IMR-90 (cell line): Measurements from ENCODE around the gene THUMPD2. TPM values are rescaled to one million over a fixed set of nuclear protein-coding genes. Genes with fewer than 3 reads are reported as not detected.

Source experiments
- ATAC-seq: fragments of 200-7000 bp; cut with Tn5 transposase; 2 replicates; pipeline ENCODE4 v1.9.1; 2020; ENCODE audit warnings: low read depth, mild to moderate bottlenecking, moderate library complexity
- BruUV-seq: library from RNA; stranded (reverse); fragments of 400-500 nt; replicated peaks from 2 replicates; lab custom pipeline; 2021; lab: Mats Ljungman, UMichigan
- CTCF ChIA-PET: fragments of 300-600 bp; formaldehyde crosslinking; extraction: SDS; loops from one replicate; lab custom pipeline; 2021; ENCODE audit warnings: antibody characterized with exemption; lab: Yijun Ruan, JAX
- POLR2A ChIA-PET: fragments of 300-600 bp; sonication (Branson Sonifier 250); formaldehyde crosslinking; loops from one replicate; lab custom pipeline; 2022; ENCODE audit warnings: antibody characterized with exemption; ENCODE audit not compliant: unreplicated experiment; lab: Charles Lee
- DNase-seq: peaks from one replicate; pipeline ENCODE4 v3.0.0; 2013
- H2AFZ ChIP-seq: replicated peaks from 2 replicates; pipeline ENCODE3; 2013; ENCODE audit warnings: low read length, mild to moderate bottlenecking; ENCODE audit not compliant: poor library complexity
- H2AK5ac ChIP-seq: 2 replicates; pipeline ENCODE4 v1.6.1; 2013; ENCODE audit warnings: low read depth, low read length, inconsistent platforms
- H2AK9ac ChIP-seq: replicated peaks from 2 replicates; pipeline ENCODE3; 2013; ENCODE audit warnings: mild to moderate bottlenecking, low read depth, low read length, moderate library complexity; ENCODE audit not compliant: poor library complexity
- H2BK120ac ChIP-seq: 2 replicates; pipeline ENCODE4 v1.6.1; 2013; ENCODE audit warnings: low read depth, low read length, inconsistent platforms
- H2BK15ac ChIP-seq: 3 replicates; pipeline ENCODE4 v1.6.1; 2013; ENCODE audit warnings: low read depth, low read length, inconsistent platforms
- H2BK20ac ChIP-seq: 2 replicates; pipeline ENCODE4 v1.6.1; 2013; ENCODE audit warnings: low read depth, mild to moderate bottlenecking, inconsistent platforms, low read length, moderate library complexity
- H2BK5ac ChIP-seq: 2 replicates; pipeline ENCODE4 v1.6.1; 2013; ENCODE audit warnings: mild to moderate bottlenecking, low read depth, low read length, inconsistent platforms; ENCODE audit not compliant: poor library complexity, severe bottlenecking
- H3K14ac ChIP-seq: replicated peaks from 2 replicates; pipeline ENCODE4 v1.6.1; 2013; ENCODE audit warnings: low read depth, low read length, inconsistent platforms
- H3K18ac ChIP-seq: 2 replicates; pipeline ENCODE4 v1.6.1; 2013; ENCODE audit warnings: low read depth, low read length, control low read depth
- H3K23ac ChIP-seq: 2 replicates; pipeline ENCODE4 v1.6.1; 2013; ENCODE audit warnings: low read depth, low read length, inconsistent platforms
- H3K27ac ChIP-seq: 2 replicates; pipeline ENCODE4 v1.5.1; 2013; ENCODE audit warnings: mild to moderate bottlenecking, control low read depth, low read length; ENCODE audit not compliant: insufficient read depth
- H3K27me3 ChIP-seq: 2 replicates; pipeline ENCODE4 v1.6.1; 2013; ENCODE audit warnings: low read length; ENCODE audit not compliant: control insufficient read depth, insufficient read depth
- H3K36me3 ChIP-seq: 2 replicates; pipeline ENCODE4 v1.6.1; 2013; ENCODE audit warnings: low read length, mixed read lengths; ENCODE audit not compliant: control insufficient read depth, insufficient read depth
- H3K4ac ChIP-seq: 2 replicates; pipeline ENCODE4 v1.6.1; 2013; ENCODE audit warnings: low read depth, low read length, inconsistent platforms
- H3K4me1 ChIP-seq: 2 replicates; pipeline ENCODE4 v1.6.1; 2013; ENCODE audit warnings: low read length, mixed read lengths; ENCODE audit not compliant: control insufficient read depth, insufficient read depth
- H3K4me2 ChIP-seq: 2 replicates; pipeline ENCODE4 v1.6.1; 2013; ENCODE audit warnings: low read depth, mild to moderate bottlenecking, control low read depth, low read length, moderate library complexity
- H3K4me3 ChIP-seq: 2 replicates; pipeline ENCODE4 v1.5.1; 2013; ENCODE audit warnings: low read depth, mild to moderate bottlenecking, control low read depth, low read length, moderate library complexity; ENCODE audit not compliant: insufficient read depth
- H3K56ac ChIP-seq: 2 replicates; pipeline ENCODE4 v1.6.1; 2013; ENCODE audit warnings: low read length, inconsistent platforms; ENCODE audit not compliant: insufficient read depth; ENCODE audit errors: extremely low read depth
- H3K79me1 ChIP-seq, 2 experiments: 2 replicates each; pipeline ENCODE4 v1.6.1; 2013; ENCODE audit warnings: low read length in 2 of 2, inconsistent platforms in 1 of 2, low read depth in 1 of 2
- H3K9ac ChIP-seq: 2 replicates; pipeline ENCODE4 v1.6.1; 2013; ENCODE audit warnings: low read depth, low read length, control low read depth
- H3K9me1 ChIP-seq: 2 replicates; pipeline ENCODE4 v1.6.1; 2013; ENCODE audit warnings: low read length, inconsistent platforms; ENCODE audit not compliant: insufficient read depth
- H3K9me3 ChIP-seq: 2 replicates; pipeline ENCODE4 v1.6.1; 2013; ENCODE audit warnings: low read length; ENCODE audit not compliant: control insufficient read depth, insufficient read depth
- H4K20me1 ChIP-seq: 2 replicates; pipeline ENCODE4 v1.6.1; 2013; ENCODE audit warnings: low read length, inconsistent platforms; ENCODE audit not compliant: insufficient read depth
- H4K5ac ChIP-seq: 2 replicates; pipeline ENCODE4 v1.6.1; 2013; ENCODE audit warnings: mild to moderate bottlenecking, low read depth, low read length, control low read depth
- H4K8ac ChIP-seq, 2 experiments: 2 replicates each; pipeline ENCODE4 v1.6.1; 2013; ENCODE audit warnings: low read depth in 2 of 2, low read length in 2 of 2, control low read depth in 1 of 2, inconsistent platforms in 1 of 2
- H4K91ac ChIP-seq: 2 replicates; pipeline ENCODE4 v1.6.1; 2013; ENCODE audit warnings: low read depth, low read length, inconsistent platforms; ENCODE audit not compliant: insufficient read depth
- BHLHE40 ChIP-seq: fragments of 150-350 bp; IDR thresholded peaks from 2 replicates; pipeline ENCODE4 v1.6.1; 2016; ENCODE audit warnings: mild to moderate bottlenecking, low read depth, low read length
- CEBPB ChIP-seq: IDR thresholded peaks from 2 replicates; pipeline ENCODE4 v1.6.1; 2012; ENCODE audit warnings: low read depth, low read length, improper control_type of control experiment
- CHD1 ChIP-seq: IDR thresholded peaks from 2 replicates; pipeline ENCODE4 v1.6.1; 2012; ENCODE audit warnings: low read depth, low read length, improper control_type of control experiment
- FOS ChIP-seq: fragments of 150-350 bp; IDR thresholded peaks from 2 replicates; pipeline ENCODE4 v1.6.1; 2016; ENCODE audit warnings: low read depth, low read length
- MAFK ChIP-seq: IDR thresholded peaks from 2 replicates; pipeline ENCODE4 v1.6.1; 2012; ENCODE audit warnings: low read depth, low read length, improper control_type of control experiment
- MAZ ChIP-seq: IDR thresholded peaks from 2 replicates; pipeline ENCODE4 v1.6.1; 2012; ENCODE audit warnings: low read depth, mild to moderate bottlenecking, low read length, improper control_type of control experiment, moderate library complexity, borderline replicate concordance
- MXI1 ChIP-seq: IDR thresholded peaks from 2 replicates; pipeline ENCODE4 v1.6.1; 2012; ENCODE audit warnings: low read depth, mild to moderate bottlenecking, low read length, moderate library complexity, borderline replicate concordance
- NFE2L2 ChIP-seq: fragments of 150-350 bp; IDR thresholded peaks from 2 replicates; pipeline ENCODE4 v1.6.1; 2016; ENCODE audit warnings: low read depth, mild to moderate bottlenecking, low read length
- POLR2A ChIP-seq: IDR thresholded peaks from 2 replicates; pipeline ENCODE4 v1.6.1; 2012; ENCODE audit warnings: mild to moderate bottlenecking, low read depth, low read length
- RAD21 ChIP-seq: IDR thresholded peaks from 2 replicates; pipeline ENCODE4 v1.6.1; 2012; ENCODE audit warnings: low read length, improper control_type of control experiment
- RCOR1 ChIP-seq: IDR thresholded peaks from 2 replicates; pipeline ENCODE4 v1.6.1; 2012; ENCODE audit warnings: mild to moderate bottlenecking, low read length, improper control_type of control experiment; ENCODE audit not compliant: insufficient replicate concordance
- RFX5 ChIP-seq: IDR thresholded peaks from 2 replicates; pipeline ENCODE4 v1.8.0; 2012; ENCODE audit warnings: low read depth, mild to moderate bottlenecking, low read length, moderate library complexity
- SMC3 ChIP-seq: fragments of 150-350 bp; IDR thresholded peaks from 2 replicates; pipeline ENCODE4 v1.6.1; 2016; ENCODE audit warnings: low read depth, mild to moderate bottlenecking, antibody characterized with exemption, low read length, moderate library complexity
- WGBS, 2 experiments: methylation state at CpG; one replicate each; pipeline versions ENCODE4 v1.1.5 to v1.1.7; 2013; ENCODE audit warnings: missing lambda C conversion rate in 2 of 2; ENCODE audit not compliant: insufficient read length in 1 of 2; ENCODE audit errors: extremely low coverage in 2 of 2; 5-methylcytosine and 5-hydroxymethylcytosine counted together
- dilution Hi-C: fragments of 300-500 bp; cut with HindIII; formaldehyde crosslinking; loops from one replicate; pipeline ENCODE4 v1.14.3; 2018; ENCODE audit warnings: low sequenced_read_pairs; ENCODE audit not compliant: unreplicated experiment
- in situ Hi-C: fragments of 300-500 bp; cut with MboI; formaldehyde crosslinking; loops from 3 replicates; pipeline ENCODE4 v1.14.3; 2019; ENCODE audit warnings: low sequenced_read_pairs, inconsistent platforms, mixed read lengths
- intact Hi-C: fragments of 100-400 bp; cut with micrococcal nuclease; formaldehyde crosslinking; loops from 2 replicates; pipeline ENCODE4 v1.10.0; 2022
- polyA plus RNA-seq, 3 experiments: library from polyadenylated mRNA; depleted of rRNA; stranded (reverse); fragments of >200 nt; gene quantifications; 2 replicates each; pipeline ENCODE4 v1.2.3, GENCODE V29; 2012; ENCODE audit warnings: low replicate concordance in 1 of 3
- total RNA-seq: library from RNA; depleted of rRNA; stranded (reverse); fragments of >200 nt; gene quantifications from 2 replicates; pipeline ENCODE4 v1.2.3, GENCODE V29; 2012
- TF ChIP-seq, protein P1 (sequence below): fragments of 150-350 bp; IDR thresholded peaks from 2 replicates; pipeline ENCODE4 v1.6.1; 2017; ENCODE audit warnings: mild to moderate bottlenecking, antibody characterized with exemption, low read length, low read depth
- TF ChIP-seq, protein P2 (sequence below): conservative IDR thresholded peaks from 2 replicates; pipeline ENCODE4 v1.5.1; 2012; ENCODE audit warnings: mild to moderate bottlenecking, low read depth, low read length, improper control_type of control experiment
- TF ChIP-seq, protein P3 (sequence below): fragments of 150-350 bp; IDR thresholded peaks from 2 replicates; pipeline ENCODE4 v1.6.1; 2016; ENCODE audit warnings: low read depth, mild to moderate bottlenecking, low read length, moderate library complexity, borderline replicate concordance

THUMPD2 gene
- total and polyA plus RNA-seq, 2 of the 4 experiments (the other 2 are of a cell fraction) = 4.8 to 7.0 TPM

DNA sequence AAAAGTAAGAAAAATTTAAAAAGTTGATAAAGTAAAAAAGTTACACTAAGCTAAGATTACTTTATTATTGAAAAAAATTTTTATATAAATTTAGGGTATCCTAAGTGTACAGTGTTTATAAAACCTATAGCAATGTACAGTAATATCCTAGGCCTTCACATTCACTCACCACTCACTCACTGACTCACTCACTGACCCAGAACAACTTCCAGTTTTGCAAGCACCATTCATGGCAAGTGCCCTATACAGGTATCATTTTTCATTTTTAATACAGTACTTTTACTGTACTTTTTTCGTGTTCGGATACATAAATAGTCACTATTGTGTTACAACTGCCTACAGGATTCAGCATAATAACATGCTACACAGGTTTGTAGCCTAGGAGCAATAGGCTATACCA, 8.9 kb upstream of the THUMPD2 start:
- dilution Hi-C loops (no loop called here), intact Hi-C loops (no loop called here), in situ Hi-C loops (no loop called here)
- BruUV-seq = no TSS peak
- Histone ChIP-seq H3K4ac (no peak overlapping the region), H4K8ac (no peak overlapping the region), H3K23ac (no peak overlapping the region), H2BK120ac (no peak overlapping the region), H3K27ac (no peak overlapping the region), H3K9ac (no peak overlapping the region), H3K4me1 (peaks cover 6% of the 10 kb centered on the region), H2AK9ac (no peak overlapping the region), H2BK5ac (no peak overlapping the region), H3K4me3 (no peak overlapping the region), H2AFZ (no peak overlapping the region), H2BK15ac (no peak overlapping the region), H3K9me3 (no peaks in the 10 kb centered on the region; the same call in 1 of the 2 replicates), H3K27me3 (no peaks in the 10 kb centered on the region), H3K36me3 (no peaks in the 10 kb centered on the region), H3K14ac (no peak overlapping the region), H3K56ac (no peak overlapping the region), H4K5ac (no peak overlapping the region), H3K4me2 (no peak overlapping the region), H3K79me1 (no peaks in the 10 kb centered on the region), H2BK20ac (no peak overlapping the region), H3K9me1 (no peaks in the 10 kb centered on the region; the same call in 1 of the 2 replicates), H4K91ac (no peak overlapping the region), H2AK5ac (no peak overlapping the region), H3K18ac (no peak overlapping the region), H4K20me1 (no peaks in the 10 kb centered on the region)
- TF ChIP-seq RCOR1 (no peak), RFX5 (no peak), FOS (no peak), MAZ (no peak), NFE2L2 (no peak), SMC3 (no peak), MXI1 (no peak), POLR2A (no peak), CEBPB (no peak), RAD21 (no peak), MAFK (no peak), CHD1 (no peak), BHLHE40 (no peak)
- TF ChIP-seq, protein P1, sequence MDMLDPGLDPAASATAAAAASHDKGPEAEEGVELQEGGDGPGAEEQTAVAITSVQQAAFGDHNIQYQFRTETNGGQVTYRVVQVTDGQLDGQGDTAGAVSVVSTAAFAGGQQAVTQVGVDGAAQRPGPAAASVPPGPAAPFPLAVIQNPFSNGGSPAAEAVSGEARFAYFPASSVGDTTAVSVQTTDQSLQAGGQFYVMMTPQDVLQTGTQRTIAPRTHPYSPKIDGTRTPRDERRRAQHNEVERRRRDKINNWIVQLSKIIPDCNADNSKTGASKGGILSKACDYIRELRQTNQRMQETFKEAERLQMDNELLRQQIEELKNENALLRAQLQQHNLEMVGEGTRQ = no peak
- TF ChIP-seq, protein P2, sequence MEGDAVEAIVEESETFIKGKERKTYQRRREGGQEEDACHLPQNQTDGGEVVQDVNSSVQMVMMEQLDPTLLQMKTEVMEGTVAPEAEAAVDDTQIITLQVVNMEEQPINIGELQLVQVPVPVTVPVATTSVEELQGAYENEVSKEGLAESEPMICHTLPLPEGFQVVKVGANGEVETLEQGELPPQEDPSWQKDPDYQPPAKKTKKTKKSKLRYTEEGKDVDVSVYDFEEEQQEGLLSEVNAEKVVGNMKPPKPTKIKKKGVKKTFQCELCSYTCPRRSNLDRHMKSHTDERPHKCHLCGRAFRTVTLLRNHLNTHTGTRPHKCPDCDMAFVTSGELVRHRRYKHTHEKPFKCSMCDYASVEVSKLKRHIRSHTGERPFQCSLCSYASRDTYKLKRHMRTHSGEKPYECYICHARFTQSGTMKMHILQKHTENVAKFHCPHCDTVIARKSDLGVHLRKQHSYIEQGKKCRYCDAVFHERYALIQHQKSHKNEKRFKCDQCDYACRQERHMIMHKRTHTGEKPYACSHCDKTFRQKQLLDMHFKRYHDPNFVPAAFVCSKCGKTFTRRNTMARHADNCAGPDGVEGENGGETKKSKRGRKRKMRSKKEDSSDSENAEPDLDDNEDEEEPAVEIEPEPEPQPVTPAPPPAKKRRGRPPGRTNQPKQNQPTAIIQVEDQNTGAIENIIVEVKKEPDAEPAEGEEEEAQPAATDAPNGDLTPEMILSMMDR = no peak
- TF ChIP-seq, protein P3, sequence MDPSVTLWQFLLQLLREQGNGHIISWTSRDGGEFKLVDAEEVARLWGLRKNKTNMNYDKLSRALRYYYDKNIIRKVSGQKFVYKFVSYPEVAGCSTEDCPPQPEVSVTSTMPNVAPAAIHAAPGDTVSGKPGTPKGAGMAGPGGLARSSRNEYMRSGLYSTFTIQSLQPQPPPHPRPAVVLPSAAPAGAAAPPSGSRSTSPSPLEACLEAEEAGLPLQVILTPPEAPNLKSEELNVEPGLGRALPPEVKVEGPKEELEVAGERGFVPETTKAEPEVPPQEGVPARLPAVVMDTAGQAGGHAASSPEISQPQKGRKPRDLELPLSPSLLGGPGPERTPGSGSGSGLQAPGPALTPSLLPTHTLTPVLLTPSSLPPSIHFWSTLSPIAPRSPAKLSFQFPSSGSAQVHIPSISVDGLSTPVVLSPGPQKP = no peak
- no CpG with 5 or more reads among the region's 2 CpGs for WGBS, 2 experiments
- ChIA-PET POLR2A (interaction anchor here (1.5 kb wide), 1 partner anchor 10 kb away, joined by 4 read pairs; no protein-coding TSS in a partner anchor), CTCF (no interaction called here)
- DNase-seq (peak; percentile 43), ATAC-seq (no peak; the same call in 1 of the 2 replicates)
